Measurements from ENCODE around the gene RFX7.
"Not testable (repeated sequence)": the region's sequence is repeated elsewhere in the genome, so short reads cannot be mapped to it uniquely, and the experiment has no call there.

Gene RFX7

DNA sequence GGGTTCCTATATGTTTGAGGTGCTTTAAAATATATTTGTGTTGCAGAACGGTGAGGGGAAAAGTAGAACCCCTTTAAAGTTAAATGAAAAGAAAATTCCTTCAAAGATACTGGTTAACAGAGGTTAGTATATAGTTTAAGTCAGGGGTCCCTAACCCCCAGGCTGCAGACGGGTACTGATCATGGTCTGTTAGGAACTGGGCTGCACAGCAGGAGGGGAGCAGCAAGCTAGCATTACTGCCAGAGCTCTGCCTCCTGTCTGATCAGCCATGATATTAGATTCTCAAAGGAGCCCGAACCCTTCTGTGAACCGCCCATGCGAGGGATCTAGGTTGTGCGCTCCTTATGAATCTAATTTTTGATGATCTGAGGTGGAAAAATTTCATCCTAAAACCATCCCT, 37.5 kb upstream of the RFX7 start:
- Histone ChIP-seq H4K91ac (ENCODE audit: low read length) (no peak overlapping the region), H3K36me3 (ENCODE audit: control insufficient read depth in 1 of 2, insufficient read depth in 2 of 2, low read depth in 1 of 2, low read length in 2 of 2) (no peaks in the 10 kb centered on the region), H2BK12ac (ENCODE audit: low read length in 2 of 2) (no peak overlapping the region), H3K23ac (ENCODE audit: low read length in 2 of 2) (no peak overlapping the region), H2AK5ac (ENCODE audit: low read length, severe bottlenecking) (no peak overlapping the region), H3K4me3 (ENCODE audit: insufficient read depth in 1 of 2, low read depth in 1 of 2, low read length in 2 of 2) (no peak overlapping the region), H3K9ac (ENCODE audit: low read length) (no peak overlapping the region), H3K9me3 (ENCODE audit: control insufficient read depth, low read length) (peaks cover 9% of the 10 kb centered on the region), H2BK120ac (ENCODE audit: low read depth, low read length) (no peak overlapping the region), H3K27me3 (ENCODE audit: control insufficient read depth in 1 of 2, insufficient read depth in 1 of 2, low read length in 2 of 2) (no peaks in the 10 kb centered on the region), H2BK15ac (ENCODE audit: low read depth, poor library complexity, severe bottlenecking) (no peak overlapping the region), H3K79me1 (replicated peaks; ENCODE audit: low read length, poor library complexity, severe bottlenecking) (no peaks in the 10 kb centered on the region), H3K4ac (ENCODE audit: low read depth in 1 of 2, low read length in 2 of 2) (no peak overlapping the region), H3K14ac (ENCODE audit: low read length in 2 of 2) (no peak overlapping the region), H3K4me2 (ENCODE audit: low read length, poor library complexity, severe bottlenecking) (no peak overlapping the region), H3K27ac (ENCODE audit: low read length, poor library complexity, severe bottlenecking) (no peak overlapping the region), H3K18ac (ENCODE audit: low read depth in 1 of 2, low read length in 2 of 2) (no peak overlapping the region), H2BK5ac (ENCODE audit: low read depth, low read length, poor library complexity, severe bottlenecking) (no peak overlapping the region), H4K8ac (ENCODE audit: low read length) (no peak overlapping the region), H3K4me1 (ENCODE audit: control insufficient read depth, insufficient read depth, low read depth, low read length) (no peaks in the 10 kb centered on the region), H2AFZ (ENCODE audit: low read depth, low read length) (no peak overlapping the region)
- DNase-seq = no peak
- 82% methylated on average over 5 of the region's 6 CpGs for WGBS

DNA sequence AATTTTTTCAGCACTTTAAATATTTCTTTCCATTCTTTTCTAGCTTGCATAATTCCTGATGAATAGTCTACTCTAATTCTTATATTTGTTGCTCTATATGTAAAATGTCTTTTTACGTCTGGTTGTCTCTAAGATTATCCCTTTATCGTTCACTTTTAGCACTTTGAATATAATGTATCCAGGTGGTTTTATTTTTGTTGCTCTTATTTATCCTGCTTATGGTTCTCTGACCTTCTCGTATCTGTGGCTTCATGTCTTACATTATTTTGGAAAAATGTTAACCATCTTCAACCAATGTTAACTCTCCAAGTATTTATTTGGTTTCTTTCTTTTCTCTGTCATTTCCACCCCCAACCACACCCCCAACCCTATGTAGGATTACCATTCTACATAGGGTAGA, 30.0 kb upstream of the RFX7 start:
- Histone ChIP-seq H3K4ac (ENCODE audit: low read depth in 1 of 2, low read length in 2 of 2) (no peak overlapping the region), H2AFZ (ENCODE audit: low read depth, low read length) (no peak overlapping the region), H3K4me2 (ENCODE audit: low read length, poor library complexity, severe bottlenecking) (no peak overlapping the region), H3K9ac (ENCODE audit: low read length) (no peak overlapping the region), H2AK5ac (ENCODE audit: low read length, severe bottlenecking) (no peak overlapping the region), H3K79me1 (replicated peaks; ENCODE audit: low read length, poor library complexity, severe bottlenecking) (no peaks in the 10 kb centered on the region), H3K27ac (ENCODE audit: low read length, poor library complexity, severe bottlenecking) (no peak overlapping the region), H2BK15ac (ENCODE audit: low read depth, poor library complexity, severe bottlenecking) (no peak overlapping the region), H3K23ac (ENCODE audit: low read length in 2 of 2) (no peak overlapping the region), H3K36me3 (ENCODE audit: control insufficient read depth in 1 of 2, insufficient read depth in 2 of 2, low read depth in 1 of 2, low read length in 2 of 2) (no peaks in the 10 kb centered on the region), H2BK5ac (ENCODE audit: low read depth, low read length, poor library complexity, severe bottlenecking) (no peak overlapping the region), H2BK120ac (ENCODE audit: low read depth, low read length) (no peak overlapping the region), H3K4me3 (ENCODE audit: insufficient read depth in 1 of 2, low read depth in 1 of 2, low read length in 2 of 2) (no peak overlapping the region), H4K8ac (ENCODE audit: low read length) (no peak overlapping the region), H4K91ac (ENCODE audit: low read length) (no peak overlapping the region), H3K14ac (ENCODE audit: low read length in 2 of 2) (no peak overlapping the region), H3K27me3 (ENCODE audit: control insufficient read depth in 1 of 2, insufficient read depth in 1 of 2, low read length in 2 of 2) (no peaks in the 10 kb centered on the region), H3K9me3 (ENCODE audit: control insufficient read depth, low read length) (peaks cover 48% of the 10 kb centered on the region), H2BK12ac (ENCODE audit: low read length in 2 of 2) (no peak overlapping the region), H3K4me1 (ENCODE audit: control insufficient read depth, insufficient read depth, low read depth, low read length) (no peaks in the 10 kb centered on the region), H3K18ac (ENCODE audit: low read depth in 1 of 2, low read length in 2 of 2) (no peak overlapping the region)
- no peak for DNase-seq
- WGBS = 85% methylated on average over 1 of the region's 3 CpGs

GRCh38 chr15:56272454-56272853, 28.8 kb upstream of the RFX7 start:
- Histone ChIP-seq H3K9ac (ENCODE audit: low read length) (no peak overlapping the region), H3K18ac (ENCODE audit: low read depth in 1 of 2, low read length in 2 of 2) (no peak overlapping the region)

GRCh38 chr15:56266465-56266864, 22.8 kb upstream of the RFX7 start:
- not testable (repeated sequence) for H3K27ac ChIP-seq (ENCODE audit: low read length, poor library complexity, severe bottlenecking); H3K36me3 ChIP-seq (ENCODE audit: control insufficient read depth in 1 of 2, insufficient read depth in 2 of 2, low read depth in 1 of 2, low read length in 2 of 2); H2BK15ac ChIP-seq (ENCODE audit: low read depth, poor library complexity, severe bottlenecking); H3K79me1 ChIP-seq (replicated peaks; ENCODE audit: low read length, poor library complexity, severe bottlenecking); H3K4ac ChIP-seq (ENCODE audit: low read depth in 1 of 2, low read length in 2 of 2); H2AFZ ChIP-seq (ENCODE audit: low read depth, low read length); H3K14ac ChIP-seq (ENCODE audit: low read length in 2 of 2); H2AK5ac ChIP-seq (ENCODE audit: low read length, severe bottlenecking); H4K91ac ChIP-seq (ENCODE audit: low read length); H2BK5ac ChIP-seq (ENCODE audit: low read depth, low read length, poor library complexity, severe bottlenecking); H3K9ac ChIP-seq (ENCODE audit: low read length); H3K4me3 ChIP-seq (ENCODE audit: insufficient read depth in 1 of 2, low read depth in 1 of 2, low read length in 2 of 2); H3K27me3 ChIP-seq (ENCODE audit: control insufficient read depth in 1 of 2, insufficient read depth in 1 of 2, low read length in 2 of 2); H4K8ac ChIP-seq (ENCODE audit: low read length); H3K4me1 ChIP-seq (ENCODE audit: control insufficient read depth, insufficient read depth, low read depth, low read length); DNase-seq; H3K23ac ChIP-seq (ENCODE audit: low read length in 2 of 2); H3K9me3 ChIP-seq (ENCODE audit: control insufficient read depth, low read length); H3K4me2 ChIP-seq (ENCODE audit: low read length, poor library complexity, severe bottlenecking); H3K18ac ChIP-seq (ENCODE audit: low read depth in 1 of 2, low read length in 2 of 2); H2BK12ac ChIP-seq (ENCODE audit: low read length in 2 of 2); H2BK120ac ChIP-seq (ENCODE audit: low read depth, low read length)
- WGBS = 89% methylated on average over 4 of the region's 5 CpGs

More at GRCh38 chr15:56272454-56272853, 28.8 kb upstream of the RFX7 start:
- no peak overlapping the region for H3K27ac ChIP-seq (ENCODE audit: low read length, poor library complexity, severe bottlenecking)
- no peaks in the 10 kb centered on the region for H3K27me3 ChIP-seq (ENCODE audit: control insufficient read depth in 1 of 2, insufficient read depth in 1 of 2, low read length in 2 of 2)
- H4K91ac ChIP-seq (ENCODE audit: low read length) = no peak overlapping the region
- no peak overlapping the region for H2BK15ac ChIP-seq (ENCODE audit: low read depth, poor library complexity, severe bottlenecking)
- H3K23ac ChIP-seq (ENCODE audit: low read length in 2 of 2) = no peak overlapping the region
- H3K36me3 ChIP-seq (ENCODE audit: control insufficient read depth in 1 of 2, insufficient read depth in 2 of 2, low read depth in 1 of 2, low read length in 2 of 2) = no peaks in the 10 kb centered on the region
- H2BK12ac ChIP-seq (ENCODE audit: low read length in 2 of 2) = no peak overlapping the region
- H2AK5ac ChIP-seq (ENCODE audit: low read length, severe bottlenecking) = no peak overlapping the region
- H2BK5ac ChIP-seq (ENCODE audit: low read depth, low read length, poor library complexity, severe bottlenecking) = no peak overlapping the region
- no peak overlapping the region for H2BK120ac ChIP-seq (ENCODE audit: low read depth, low read length)
- H3K4me2 ChIP-seq (ENCODE audit: low read length, poor library complexity, severe bottlenecking) = no peak overlapping the region
- H3K4me3 ChIP-seq (ENCODE audit: insufficient read depth in 1 of 2, low read depth in 1 of 2, low read length in 2 of 2) = no peak overlapping the region
- no peak overlapping the region for H3K4ac ChIP-seq (ENCODE audit: low read depth in 1 of 2, low read length in 2 of 2)
- H3K14ac ChIP-seq (ENCODE audit: low read length in 2 of 2) = no peak overlapping the region
- H4K8ac ChIP-seq (ENCODE audit: low read length) = no peak overlapping the region
- no peak for DNase-seq
- H3K4me1 ChIP-seq (ENCODE audit: control insufficient read depth, insufficient read depth, low read depth, low read length) = no peaks in the 10 kb centered on the region
- H3K9me3 ChIP-seq (ENCODE audit: control insufficient read depth, low read length) = peaks cover 41% of the 10 kb centered on the region
- no peak overlapping the region for H2AFZ ChIP-seq (ENCODE audit: low read depth, low read length)
- no peaks in the 10 kb centered on the region for H3K79me1 ChIP-seq (replicated peaks; ENCODE audit: low read length, poor library complexity, severe bottlenecking)
- WGBS = no CpG with 5 or more reads among the region's 1 CpG

Data from mesenchymal stem cell (in vitro differentiated cells and primary cell).